ENCODE results near the gene EEPD1.

- TF ChIP-seq CTCF (IDR thresholded peaks at IDR 0.05) = no peak
- no peak for TF ChIP-seq EZH2phosphoT487 (IDR thresholded peaks at IDR 0.05)
- TF ChIP-seq EZH2 (IDR thresholded peaks at IDR 0.05) = no peak
Observed at GRCh38 chr7:36280840-36281812, 128.1 kb downstream of the EEPD1 start.

Data from neural progenitor cell (in vitro differentiated cells).